SU-DHL-6 (cell line): ENCODE results near the gene HOXB6.

Experiments used
- EZH2phosphoT487 ChIP-seq: fragments of 200-600 bp; sonication (generic), shearing (Covaris generic); conservative IDR thresholded peaks from 2 replicates; pipeline ENCODE4 v1.6.1; 2018; ENCODE audit warnings: mild to moderate bottlenecking, antibody characterized with exemption, low read length, moderate library complexity, mixed read lengths
- TF ChIP-seq, protein P1 (sequence below): fragments of 200-600 bp; sonication (generic); IDR thresholded peaks from one replicate; pipeline ENCODE4 v1.5.1; 2017; ENCODE audit warnings: antibody characterized with exemption, mild to moderate bottlenecking, low read length, moderate library complexity; ENCODE audit not compliant: insufficient read depth, poor library complexity, severe bottlenecking

DNA sequence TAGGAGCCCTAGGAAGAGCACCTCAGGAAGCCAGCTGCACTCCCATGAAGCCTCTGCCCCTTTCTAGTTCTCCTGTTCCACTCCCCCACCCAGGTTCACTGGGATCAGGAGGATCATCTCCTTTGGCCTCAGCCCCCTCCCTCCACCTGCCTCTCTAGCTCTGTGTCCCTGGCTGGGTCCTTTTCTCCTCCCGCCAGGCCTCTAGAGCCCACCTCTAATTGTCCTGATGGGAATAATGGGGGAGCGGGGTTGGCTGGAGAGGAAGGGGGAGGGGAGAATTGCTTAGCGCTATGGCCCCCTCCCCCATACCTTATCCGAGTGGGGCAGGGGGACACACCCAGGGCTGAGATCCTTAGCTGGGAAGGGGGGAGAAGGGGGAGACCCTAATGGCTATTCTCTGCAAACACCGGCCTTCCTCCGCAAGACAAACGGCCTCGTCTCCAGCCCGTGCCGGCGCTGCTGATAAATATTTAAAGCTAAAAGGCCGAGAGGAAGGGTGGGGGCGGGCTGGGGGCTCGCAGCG lies 5.0 kb upstream of the HOXB6 start:
- TF ChIP-seq, protein P1, sequence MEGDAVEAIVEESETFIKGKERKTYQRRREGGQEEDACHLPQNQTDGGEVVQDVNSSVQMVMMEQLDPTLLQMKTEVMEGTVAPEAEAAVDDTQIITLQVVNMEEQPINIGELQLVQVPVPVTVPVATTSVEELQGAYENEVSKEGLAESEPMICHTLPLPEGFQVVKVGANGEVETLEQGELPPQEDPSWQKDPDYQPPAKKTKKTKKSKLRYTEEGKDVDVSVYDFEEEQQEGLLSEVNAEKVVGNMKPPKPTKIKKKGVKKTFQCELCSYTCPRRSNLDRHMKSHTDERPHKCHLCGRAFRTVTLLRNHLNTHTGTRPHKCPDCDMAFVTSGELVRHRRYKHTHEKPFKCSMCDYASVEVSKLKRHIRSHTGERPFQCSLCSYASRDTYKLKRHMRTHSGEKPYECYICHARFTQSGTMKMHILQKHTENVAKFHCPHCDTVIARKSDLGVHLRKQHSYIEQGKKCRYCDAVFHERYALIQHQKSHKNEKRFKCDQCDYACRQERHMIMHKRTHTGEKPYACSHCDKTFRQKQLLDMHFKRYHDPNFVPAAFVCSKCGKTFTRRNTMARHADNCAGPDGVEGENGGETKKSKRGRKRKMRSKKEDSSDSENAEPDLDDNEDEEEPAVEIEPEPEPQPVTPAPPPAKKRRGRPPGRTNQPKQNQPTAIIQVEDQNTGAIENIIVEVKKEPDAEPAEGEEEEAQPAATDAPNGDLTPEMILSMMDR, result no peak
- no peak for TF ChIP-seq EZH2phosphoT487
